HepG2 (cell line): Measurements from ENCODE around the gene TMEM214. TPM values are rescaled to one million over a fixed set of nuclear protein-coding genes. Genes with fewer than 3 reads are reported as not detected.

Experiments used
- DZIP1 ChIP-seq: sonication (generic); formaldehyde crosslinking; IDR thresholded peaks from 2 replicates; pipeline ENCODE4 v1.5.0; 2020; ENCODE audit warnings: mild to moderate bottlenecking, missing genetic modification reagents
- KIAA2018 ChIP-seq: sonication (generic); formaldehyde crosslinking; IDR thresholded peaks from 2 replicates; pipeline ENCODE4 v1.5.0; 2020; ENCODE audit warnings: mild to moderate bottlenecking, missing genetic modification reagents, borderline replicate concordance
- NR1H2 ChIP-seq: sonication (generic); formaldehyde crosslinking; IDR thresholded peaks from 2 replicates; pipeline ENCODE4 v1.8.1; 2022; ENCODE audit warnings: low read depth, missing genetic modification reagents, borderline replicate concordance
- SNAPC5 ChIP-seq: sonication (generic); formaldehyde crosslinking; IDR thresholded peaks from 2 replicates; pipeline ENCODE4 v1.8.1; 2023; ENCODE audit warnings: mild to moderate bottlenecking, missing genetic modification reagents, borderline replicate concordance
- ZNF280D ChIP-seq: sonication (generic); formaldehyde crosslinking; IDR thresholded peaks from 2 replicates; pipeline ENCODE4 v1.5.1; 2020; ENCODE audit warnings: mild to moderate bottlenecking, missing genetic modification reagents
- ZNF607 ChIP-seq: sonication (generic); formaldehyde crosslinking; IDR thresholded peaks from 2 replicates; pipeline ENCODE4 v1.5.1; 2020; ENCODE audit warnings: missing genetic modification reagents, mild to moderate bottlenecking, borderline replicate concordance
- ZNF713 ChIP-seq: sonication (generic); formaldehyde crosslinking; IDR thresholded peaks from 2 replicates; pipeline ENCODE4 v1.4.0; 2020; ENCODE audit warnings: mild to moderate bottlenecking, missing genetic modification reagents
- polyA plus RNA-seq, 8 experiments: library from polyadenylated mRNA; depleted of rRNA in 3 of 8; stranded (reverse) in 7 of 8; unstranded in 1 of 8; fragments of >200 nt; fragmentation: Illumina TruSeq in 4 of 8; extraction: Trizol in 4 of 8; gene quantifications; 2 replicates each; pipeline versions ENCODE4 v1.2.1 to v1.2.3, GENCODE V29; 2011 to 2016; ENCODE audit warnings: low read depth in 4 of 8, missing spikeins in 1 of 8, mixed read lengths in 1 of 8; ENCODE audit not compliant: insufficient read depth in 1 of 8
- total RNA-seq, 5 experiments: library from RNA; depleted of rRNA; stranded (reverse); fragments of >200 nt; fragmentation: Illumina TruSeq; extraction: Trizol; gene quantifications; 2 replicates each; pipeline ENCODE4 v1.2.3, GENCODE V29; 2016; ENCODE audit warnings: low read depth in 1 of 5

Gene TMEM214
- total and polyA plus RNA-seq, 2 of the 13 experiments (the other 11 are each of a cell fraction or from before 2014, with no cell fraction given) = 58.3 to 132 TPM

GRCh38 chr2:27033253-27033852 lies 588 bp downstream of the TMEM214 start (continued):
- TF ChIP-seq ZNF280D (0 out of 2 replicates have a peak, but pooled peaks have one; percentile 17), ZNF713 (CRISPR knock-in tag) (no peak), NR1H2 (CRISPR knock-in tag) (0 out of 2 replicates have a peak, but pooled peaks have one; percentile 23), SNAPC5 (CRISPR knock-in tag) (no peak), DZIP1 (CRISPR knock-in tag) (0 out of 2 replicates have a peak, but pooled peaks have one; percentile 34), KIAA2018 (0 out of 2 replicates have a peak, but pooled peaks have one; percentile 58), ZNF607 (CRISPR knock-in tag) (peak; percentile 81)
